NCI-H69 (cell line): ENCODE data around the gene LYRM4.
A peak's percentile ranks its signal among the peaks of the same experiment; 100 is the strongest.

Source experiments
- DNase-seq: peaks from one replicate; lab custom pipeline; 2025; lab: John Stamatoyannopoulos, UW

Gene LYRM4

GRCh38 chr6:5280920-5281319, 20.2 kb upstream of the LYRM4 start:
- no peak for DNase-seq

DNA sequence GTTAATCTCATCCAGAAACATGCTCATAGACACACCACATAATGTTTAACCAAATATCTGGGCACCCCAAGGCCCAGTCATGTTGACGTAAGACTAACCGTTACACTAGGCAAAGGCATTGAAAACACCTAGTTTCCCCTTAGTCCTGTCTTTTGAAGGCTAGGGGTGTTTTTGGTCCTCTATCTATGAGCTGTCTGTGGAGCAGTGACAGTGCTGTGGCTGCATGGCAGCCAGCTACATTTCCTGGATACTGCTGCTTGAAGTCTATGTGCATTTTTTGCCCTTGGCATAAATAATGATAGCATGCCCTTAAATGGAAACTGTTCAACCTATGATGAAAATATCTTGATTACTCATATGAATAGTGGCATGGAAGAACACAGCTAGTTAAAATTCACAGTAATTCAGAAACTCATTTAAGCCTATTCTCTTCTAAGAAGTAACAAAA, 19.2 kb upstream of the LYRM4 start:
- DNase-seq = no peak

- no peak for DNase-seq
These were observed 17.9 kb upstream of the LYRM4 start for GRCh38 chr6:5278565-5279120.

- DNase-seq = no peak
These were observed 17.3 kb upstream of the LYRM4 start for GRCh38 chr6:5278047-5278446.

GRCh38 chr6:5277589-5277988, 16.8 kb upstream of the LYRM4 start:
- DNase-seq = no peak

DNA sequence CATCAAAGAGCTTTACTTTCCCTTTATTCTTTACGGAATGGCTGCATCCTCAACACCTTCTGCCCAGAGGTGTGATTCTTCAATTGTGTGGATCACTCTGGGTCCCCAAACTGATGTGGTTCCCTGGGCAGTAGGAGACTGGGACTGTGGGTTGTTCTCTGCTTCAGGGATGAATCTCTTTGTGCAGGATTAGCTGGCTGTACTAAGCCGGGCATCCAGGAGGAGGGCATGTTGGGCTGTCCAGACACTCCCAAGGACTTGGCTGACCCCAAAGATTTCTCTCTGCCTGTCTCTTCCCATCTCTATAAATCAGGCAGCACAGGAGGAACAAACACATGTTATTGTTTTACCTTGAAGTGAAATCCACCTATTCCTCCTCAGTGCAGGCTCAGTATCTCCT, 15.8 kb upstream of the LYRM4 start:
- no peak for DNase-seq

DNA sequence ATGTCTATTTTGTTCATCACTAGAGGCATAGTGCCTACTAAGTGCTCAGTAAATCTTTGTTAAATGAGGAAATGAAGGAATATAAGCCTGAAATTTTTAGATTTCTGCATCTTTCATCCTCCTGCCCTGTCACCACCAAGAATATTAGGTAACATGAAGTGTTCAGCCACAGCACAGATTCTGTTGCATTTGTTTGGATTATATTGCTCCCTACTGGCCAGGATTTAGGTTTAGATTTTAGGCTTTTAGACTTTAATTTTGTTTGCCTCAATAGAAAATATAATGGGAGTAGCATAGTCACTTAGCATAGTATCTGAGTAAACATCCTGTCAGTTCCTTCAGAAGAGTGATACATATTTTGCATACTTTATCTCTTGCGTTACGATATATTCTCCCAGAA, 14.7 kb upstream of the LYRM4 start:
- no peak for DNase-seq

DNA sequence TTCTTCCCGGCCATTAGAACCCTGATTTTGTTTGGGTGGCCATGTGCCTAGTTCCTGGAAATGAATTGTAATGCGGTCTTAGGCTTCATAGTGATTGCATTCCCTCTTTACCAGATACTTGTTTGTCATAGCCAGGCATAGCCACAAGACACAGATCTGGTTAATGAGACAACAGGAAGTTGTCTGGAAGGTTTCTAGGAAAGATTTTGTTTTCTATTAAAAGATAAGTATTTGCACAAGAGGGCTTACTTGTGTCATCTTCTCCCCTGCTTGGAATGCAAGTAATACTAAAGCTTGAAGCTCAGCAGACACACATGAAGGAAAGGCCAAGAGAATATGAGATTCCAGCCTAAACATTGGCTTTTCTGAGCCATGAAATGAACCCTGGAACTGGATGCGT, 13.5 kb upstream of the LYRM4 start:
- DNase-seq = no peak

DNA sequence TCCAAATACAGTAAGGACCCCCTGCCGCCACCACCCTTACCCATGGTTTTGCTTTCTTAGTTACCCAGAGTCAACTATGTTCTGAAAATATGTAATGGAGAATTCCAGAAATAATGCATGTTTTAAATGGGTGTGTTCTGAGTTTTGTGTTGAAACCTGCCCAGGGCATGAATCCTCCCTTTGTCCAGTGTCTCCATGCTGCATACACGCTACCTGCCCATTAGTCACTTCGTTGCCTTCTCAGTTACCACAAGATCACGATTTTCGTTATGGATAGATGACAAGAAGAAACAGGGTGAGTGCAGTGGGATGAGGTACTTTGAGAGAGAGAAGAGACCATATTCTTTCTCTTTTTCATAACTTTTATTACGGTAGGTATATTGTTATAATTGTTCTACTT, 11.2 kb upstream of the LYRM4 start:
- no peak for DNase-seq

GRCh38 chr6:5270093-5270680, 9.4 kb upstream of the LYRM4 start:
- DNase-seq = no peak

DNA sequence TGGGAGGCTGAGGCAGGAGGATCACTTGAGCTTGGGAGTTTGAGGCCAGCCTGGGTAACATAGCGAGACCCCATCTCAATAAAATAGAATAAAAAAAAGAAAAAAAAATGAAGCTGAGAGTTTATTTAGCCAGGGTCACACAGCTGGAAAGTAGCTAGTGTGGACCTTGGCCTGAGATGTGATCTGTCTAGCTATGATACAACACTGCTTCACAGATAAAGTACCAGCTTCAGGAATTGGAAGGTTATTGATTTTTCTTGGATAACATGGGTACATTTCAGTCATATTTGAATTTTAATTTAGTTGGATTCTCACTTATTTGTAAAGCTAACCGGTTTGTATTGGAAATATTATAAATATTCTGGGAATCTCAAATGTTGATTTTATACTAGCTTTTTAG, 5.7 kb upstream of the LYRM4 start:
- DNase-seq = no peak

GRCh38 chr6:5261545-5262109, 877 bp upstream of the LYRM4 start:
- DNase-seq = peak; percentile 29

- peak; percentile 83 for DNase-seq
These were observed 584 bp downstream of the LYRM4 start for GRCh38 chr6:5260111-5260620.

DNA sequence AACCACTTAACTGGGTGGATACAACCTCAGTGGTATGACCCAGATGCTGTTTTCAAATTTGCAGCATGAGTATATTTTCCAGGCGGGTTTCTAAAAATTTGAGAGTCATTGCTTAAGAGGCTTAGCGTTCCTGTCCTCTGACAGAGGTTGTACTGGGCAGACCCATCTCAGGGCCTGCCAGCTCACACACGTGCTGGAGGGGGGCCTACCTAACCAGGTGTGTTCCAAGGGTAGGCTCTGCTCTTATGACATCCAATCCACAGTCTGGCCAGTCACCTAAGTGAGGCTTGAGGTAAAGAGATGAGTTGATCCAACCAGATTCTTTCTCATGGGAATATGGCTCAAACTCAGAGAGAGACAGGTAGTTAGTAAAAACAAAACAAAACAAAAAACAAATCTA, 1.3 kb downstream of the LYRM4 start:
- DNase-seq = no peak

GRCh38 chr6:5257400-5257799, 3.4 kb downstream of the LYRM4 start:
- no peak for DNase-seq

DNA sequence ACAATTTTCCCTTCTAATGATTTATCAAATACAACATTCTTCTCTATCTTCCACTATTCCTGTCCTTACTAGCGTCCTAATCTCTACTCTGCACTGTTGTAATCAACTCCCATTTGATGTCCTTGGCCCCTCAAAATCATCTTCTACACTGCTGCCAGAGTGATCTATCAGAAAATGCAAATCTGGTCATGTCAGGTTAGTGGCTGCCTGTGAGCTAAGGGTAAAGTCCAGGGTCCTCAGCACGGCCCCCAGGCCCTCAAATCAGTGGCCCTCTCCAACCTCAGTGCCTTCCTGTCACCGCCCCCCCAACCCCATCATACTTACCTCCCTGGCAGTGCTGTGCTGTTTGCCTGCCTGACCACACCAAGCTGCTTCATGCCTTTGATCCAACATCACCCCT, 3.8 kb downstream of the LYRM4 start:
- no peak for DNase-seq

DNA sequence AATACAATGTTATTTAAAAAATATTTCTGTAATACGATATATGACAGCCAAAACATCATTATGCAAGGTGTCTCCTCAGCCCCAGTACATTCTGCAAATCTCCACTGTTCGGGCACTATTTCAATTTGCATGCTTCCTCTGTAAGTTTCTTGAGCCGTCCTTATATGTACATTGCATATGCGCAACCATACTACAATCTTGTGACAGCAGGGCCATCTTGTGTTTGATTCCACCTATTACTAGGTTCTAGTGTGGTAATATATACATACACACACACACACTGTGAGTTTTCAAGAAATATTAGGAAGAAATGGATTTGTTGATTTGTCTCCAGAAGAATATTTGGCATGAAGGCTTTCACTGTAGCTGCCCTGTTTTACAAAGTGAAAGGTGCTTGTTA, 9.8 kb downstream of the LYRM4 start:
- DNase-seq = peak; percentile 5

GRCh38 chr6:5250451-5250850, 10.3 kb downstream of the LYRM4 start:
- no peak for DNase-seq

GRCh38 chr6:5249451-5250122, 11.2 kb downstream of the LYRM4 start:
- DNase-seq = no peak

GRCh38 chr6:5248302-5249098, 12.2 kb downstream of the LYRM4 start:
- DNase-seq = no peak

GRCh38 chr6:5247201-5247600, 13.5 kb downstream of the LYRM4 start:
- no peak for DNase-seq
